DMS79 (cell line): ENCODE results near the gene MALSU1.

Experiments
- DNase-seq: peaks from one replicate; lab custom pipeline; 2025; lab: John Stamatoyannopoulos, UW

Gene MALSU1

DNA sequence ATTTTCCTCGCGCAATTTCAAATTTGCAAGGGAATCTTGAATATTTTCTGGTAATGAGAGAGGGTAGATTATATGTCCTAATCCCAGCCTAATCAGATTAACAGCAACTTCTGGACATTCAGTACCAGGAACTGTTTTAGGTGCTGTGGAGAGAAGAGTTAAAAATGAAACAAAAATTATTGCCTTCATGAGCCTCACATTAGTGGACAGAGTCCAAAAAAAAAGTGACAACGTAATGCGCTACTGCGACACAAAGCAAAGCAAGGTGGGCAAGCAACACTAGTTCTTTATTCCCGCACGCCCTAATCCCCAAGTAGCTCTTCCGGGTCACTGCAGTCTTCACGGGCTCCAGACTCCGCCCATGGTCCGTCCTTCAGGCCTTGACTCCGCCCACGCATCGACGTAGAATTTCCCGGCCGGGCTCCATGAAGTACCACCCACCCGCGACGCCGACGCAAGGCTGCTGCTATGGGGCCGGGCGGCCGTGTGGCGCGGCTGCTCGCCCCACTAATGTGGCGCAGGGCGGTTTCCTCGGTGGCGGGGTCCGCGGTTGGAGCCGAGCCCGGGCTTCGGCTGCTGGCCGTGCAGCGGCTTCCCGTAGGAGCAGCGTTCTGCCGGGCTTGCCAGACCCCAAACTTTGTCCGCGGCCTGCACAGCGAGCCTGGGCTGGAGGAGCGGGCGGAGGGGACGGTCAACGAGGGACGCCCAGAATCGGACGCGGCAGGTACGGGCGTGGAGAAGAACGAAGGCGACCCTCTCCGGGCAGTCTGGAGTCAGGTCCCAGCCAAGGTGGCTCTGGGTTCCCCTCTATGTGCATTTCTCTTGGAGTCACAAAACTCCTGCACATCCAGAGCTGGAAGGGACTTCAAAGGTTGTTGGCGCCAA is at the start of gene MALSU1:
TSS of gene MALSU1 (plus strand) at position 455 of the 885 bp plus-strand sequence. CDS start at position 469, 14 bp downstream.
- peak; percentile 95 for DNase-seq

DNA sequence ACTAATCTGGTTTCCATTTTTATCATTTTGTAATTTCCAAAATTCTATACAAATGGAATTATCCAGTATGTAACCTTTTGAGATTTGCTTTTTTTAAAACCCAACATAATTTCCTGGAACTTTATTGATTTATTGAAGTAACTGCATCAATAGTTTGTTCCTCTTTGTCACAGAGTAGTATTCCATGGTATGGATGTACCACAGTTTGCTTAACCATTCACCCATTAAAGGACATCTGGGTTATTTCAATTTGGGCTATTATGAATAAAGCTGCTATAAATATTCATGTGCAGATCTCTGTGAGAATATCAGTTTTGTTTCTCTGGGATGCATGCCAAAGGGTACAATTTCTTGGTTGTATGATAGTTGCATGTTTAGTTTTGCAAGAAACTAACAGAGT is 49.7 kb upstream of the MALSU1 start:
- DNase-seq = no peak

DNA sequence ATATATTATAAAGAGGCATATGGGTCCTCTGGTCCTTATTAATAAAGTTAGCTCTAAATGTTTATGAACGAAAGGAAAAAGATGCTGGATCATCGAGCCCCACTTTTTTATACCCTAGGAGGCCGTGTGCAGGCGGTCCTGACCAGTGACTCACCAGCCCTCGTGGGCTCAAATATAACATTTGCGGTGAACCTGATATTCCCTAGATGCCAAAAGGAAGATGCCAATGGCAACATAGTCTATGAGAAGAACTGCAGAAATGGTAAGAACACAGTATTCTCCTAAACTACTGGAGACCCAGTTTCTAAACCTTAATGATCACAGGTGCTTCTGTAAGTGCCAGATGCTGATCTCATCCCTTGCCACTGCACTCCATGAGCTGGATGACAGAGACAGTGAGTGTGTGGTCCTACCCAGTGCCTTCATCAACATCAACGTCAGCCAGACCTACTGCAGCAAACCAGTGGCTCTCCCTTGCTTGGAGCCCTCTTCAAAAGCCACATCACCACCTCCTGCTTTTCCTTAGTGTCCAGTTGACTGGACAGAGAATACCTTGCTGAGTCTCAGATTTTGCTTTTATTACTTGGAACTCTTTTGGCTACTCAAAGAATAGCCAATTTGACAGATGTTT is 45.0 kb upstream of the MALSU1 start:
- DNase-seq = no peak

DNA sequence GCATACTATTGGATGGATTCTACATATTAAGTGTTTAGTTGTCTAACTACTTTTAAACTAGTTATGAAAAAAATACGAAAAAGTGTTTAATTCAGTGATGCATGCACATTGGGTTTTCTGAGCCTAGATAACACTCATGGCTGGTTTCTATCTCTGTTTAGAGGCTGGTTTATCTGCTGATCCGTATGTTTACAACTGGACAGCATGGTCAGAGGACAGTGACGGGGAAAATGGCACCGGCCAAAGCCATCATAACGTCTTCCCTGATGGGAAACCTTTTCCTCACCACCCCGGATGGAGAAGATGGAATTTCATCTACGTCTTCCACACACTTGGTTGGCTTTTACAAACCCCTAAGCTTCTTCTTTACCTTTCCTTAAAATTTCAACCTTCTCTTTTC is 42.4 kb upstream of the MALSU1 start:
- DNase-seq = no peak

DNA sequence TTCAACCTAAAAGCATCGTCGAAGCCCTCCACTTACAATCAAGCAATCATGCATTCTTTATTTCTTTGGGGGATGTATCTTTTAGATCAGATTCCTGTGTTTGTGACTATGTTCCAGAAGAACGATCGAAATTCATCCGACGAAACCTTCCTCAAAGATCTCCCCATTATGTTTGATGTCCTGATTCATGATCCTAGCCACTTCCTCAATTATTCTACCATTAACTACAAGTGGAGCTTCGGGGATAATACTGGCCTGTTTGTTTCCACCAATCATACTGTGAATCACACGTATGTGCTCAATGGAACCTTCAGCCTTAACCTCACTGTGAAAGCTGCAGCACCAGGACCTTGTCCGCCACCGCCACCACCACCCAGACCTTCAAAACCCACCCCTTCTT is 38.8 kb upstream of the MALSU1 start:
- DNase-seq = no peak

DNA sequence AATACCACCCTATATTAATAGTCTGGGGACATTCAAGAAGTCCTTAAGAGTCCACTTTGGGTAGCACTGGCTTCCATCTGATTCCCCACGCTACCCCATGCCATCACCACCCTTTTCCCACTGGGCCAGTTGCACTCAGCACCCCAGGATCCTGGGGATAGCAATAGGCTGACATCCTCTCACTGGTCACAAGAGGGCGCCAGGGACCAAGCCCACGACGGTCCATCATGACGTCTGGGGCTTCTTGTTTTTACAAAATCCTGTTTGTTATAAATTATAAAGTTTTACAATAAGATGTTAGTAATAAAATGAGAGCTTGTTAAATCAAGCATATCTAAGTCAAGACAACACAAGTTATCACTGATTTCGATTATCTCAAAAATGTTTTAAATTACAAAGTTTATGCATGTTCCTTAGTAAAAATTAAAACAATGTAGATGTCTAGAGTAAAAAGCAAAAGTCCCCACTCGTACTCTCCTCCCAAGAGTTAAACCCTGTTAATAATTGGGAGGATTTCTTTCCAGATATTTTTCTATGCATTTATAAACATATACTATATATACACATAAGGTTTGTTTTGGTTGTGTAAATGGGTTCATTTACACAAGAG is 37.2 kb upstream of the MALSU1 start:
- DNase-seq = peak; percentile 12

DNA sequence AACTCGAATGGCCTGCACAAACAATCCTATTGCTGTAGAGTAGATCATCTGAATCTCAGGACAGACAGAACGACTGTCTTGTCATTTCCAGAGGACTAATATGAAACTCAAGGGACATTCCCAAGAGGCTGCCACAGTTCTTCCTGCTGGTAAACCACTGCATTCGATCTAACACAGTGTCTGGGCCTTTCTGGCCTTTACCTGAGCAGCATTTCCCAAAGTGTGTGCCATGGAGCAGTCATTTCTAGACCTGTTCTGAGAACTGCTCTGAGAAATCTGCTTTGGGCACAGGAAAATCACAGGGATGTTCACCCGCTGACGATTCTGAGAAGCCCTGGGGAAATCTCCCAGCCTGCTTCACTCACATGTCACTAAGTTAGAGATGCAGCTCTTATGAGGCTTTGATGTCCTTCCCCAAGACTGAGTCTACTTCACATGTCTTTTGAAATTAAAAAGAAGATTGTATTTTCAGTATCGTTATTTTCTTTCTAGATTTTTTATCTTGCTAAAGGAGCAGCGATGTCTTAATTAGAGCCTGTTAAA is 34.2 kb upstream of the MALSU1 start:
- no peak for DNase-seq

DNA sequence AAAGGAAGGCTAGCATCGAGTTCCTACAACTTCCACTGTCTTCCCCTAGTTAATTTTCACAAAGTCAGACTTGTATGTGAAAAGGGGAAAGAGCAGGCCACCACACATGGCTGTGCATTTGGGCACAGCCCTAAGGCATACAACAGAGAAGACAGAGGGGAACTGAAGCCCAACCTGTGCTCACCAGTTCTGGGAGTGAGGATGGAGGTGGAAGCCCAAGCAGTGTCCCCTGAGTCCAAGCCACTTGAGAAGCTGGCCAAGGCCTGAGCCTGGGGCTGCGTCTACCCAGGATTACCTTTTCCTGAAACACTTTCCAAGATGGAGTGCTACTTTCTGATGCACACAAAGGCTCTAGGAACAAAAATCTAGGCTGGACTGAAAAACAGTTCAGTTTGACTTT is 32.2 kb upstream of the MALSU1 start:
- DNase-seq = no peak

DNA sequence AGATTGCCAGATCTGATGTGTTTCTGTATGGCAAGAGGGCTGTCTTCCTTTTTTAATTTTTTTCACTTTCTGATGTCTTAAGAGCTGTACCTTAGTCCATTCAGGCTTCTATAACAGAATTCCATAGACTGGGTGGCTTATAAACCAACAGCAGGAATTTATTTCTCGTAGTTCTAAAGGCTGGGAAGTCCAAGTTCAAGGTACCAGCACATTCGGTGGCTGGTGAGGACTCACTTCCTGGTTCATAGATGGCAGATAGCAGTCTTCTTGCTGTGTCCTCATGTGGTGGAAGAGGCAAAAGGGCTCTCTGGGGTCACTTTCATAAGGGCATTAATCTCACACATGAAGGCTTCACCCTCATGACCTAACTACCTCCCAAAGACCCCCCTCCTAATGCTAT is 31.8 kb upstream of the MALSU1 start:
- no peak for DNase-seq

DNA sequence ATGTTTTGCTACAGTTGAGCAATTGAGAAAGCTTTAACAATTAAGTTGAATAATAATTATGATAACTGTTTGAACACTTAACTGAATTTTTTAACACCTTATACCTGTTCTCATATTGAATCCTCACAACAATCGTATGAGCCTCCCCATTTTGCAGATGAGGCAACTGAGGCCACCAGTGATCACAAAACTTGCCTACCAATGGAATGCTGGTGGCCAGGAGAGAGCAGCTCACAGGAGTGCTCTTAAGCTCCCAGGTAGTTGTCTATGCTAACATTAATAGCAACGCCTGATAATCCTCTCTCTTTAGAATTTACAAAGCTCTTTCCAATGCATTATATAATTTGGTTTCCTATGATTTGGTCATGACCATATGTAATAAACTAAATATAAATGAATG is 31.0 kb upstream of the MALSU1 start:
- DNase-seq = no peak

DNA sequence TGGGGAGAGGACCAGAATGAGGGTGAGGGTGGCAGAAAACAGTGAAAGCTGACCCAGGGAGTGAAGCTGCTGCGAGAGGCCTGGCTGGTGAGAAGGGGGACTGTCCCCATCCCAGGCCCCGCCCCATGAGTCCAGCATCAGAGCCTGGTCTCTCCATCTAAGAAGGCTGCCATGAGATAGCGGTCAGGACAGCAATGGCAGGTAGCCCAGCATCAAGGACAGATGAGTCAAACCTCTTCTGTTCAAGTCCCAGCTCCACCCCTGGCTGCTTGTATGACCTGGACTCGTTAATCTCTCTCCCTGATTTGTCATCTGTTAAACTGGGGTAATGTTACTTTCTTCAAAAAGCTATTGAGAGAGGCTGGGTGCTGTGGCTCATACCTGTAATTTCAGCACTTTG is 30.4 kb upstream of the MALSU1 start:
- DNase-seq = no peak

DNA sequence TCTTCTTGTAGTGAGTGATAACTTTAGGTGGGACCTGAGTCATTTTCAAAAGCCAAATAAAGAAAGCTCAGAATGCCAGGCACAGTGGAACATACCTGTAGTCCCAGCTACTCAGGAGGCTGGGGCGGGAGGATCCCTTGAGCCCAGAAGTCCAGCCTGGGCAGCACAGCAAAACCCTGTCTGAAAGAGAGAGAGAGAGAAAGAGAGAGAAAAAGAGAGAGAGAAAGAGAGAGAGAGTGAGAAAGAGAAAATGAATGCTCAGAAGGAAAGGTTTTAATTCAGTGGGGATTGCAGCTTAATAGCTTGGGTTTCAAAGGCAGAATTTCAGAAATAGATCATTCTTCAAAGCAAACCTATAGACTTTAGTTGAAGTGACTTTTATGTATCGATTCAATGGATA is 26.9 kb upstream of the MALSU1 start:
- no peak for DNase-seq

DNA sequence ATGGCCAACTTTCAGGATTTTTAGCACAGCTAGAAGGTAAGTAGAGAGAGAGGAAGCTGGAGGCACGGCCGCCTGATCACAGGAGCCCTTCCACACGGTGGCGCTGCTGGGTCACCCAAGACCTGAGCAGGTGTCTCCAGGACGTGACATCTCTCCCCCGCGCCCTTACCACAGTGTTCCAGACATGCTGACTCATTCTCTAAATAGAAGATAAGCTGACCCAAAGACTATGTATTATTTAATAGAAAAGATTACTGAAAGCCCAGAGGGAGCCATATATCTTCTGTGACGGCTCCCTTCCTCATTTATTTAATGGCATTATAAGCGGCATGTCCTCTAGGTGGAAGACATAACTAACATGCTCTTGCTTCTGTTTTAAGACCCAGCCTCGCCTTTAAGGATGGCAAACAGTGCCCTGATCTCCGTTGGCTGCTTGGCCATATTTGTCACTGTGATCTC is 26.0 kb upstream of the MALSU1 start:
- DNase-seq = peak; percentile 81

DNA sequence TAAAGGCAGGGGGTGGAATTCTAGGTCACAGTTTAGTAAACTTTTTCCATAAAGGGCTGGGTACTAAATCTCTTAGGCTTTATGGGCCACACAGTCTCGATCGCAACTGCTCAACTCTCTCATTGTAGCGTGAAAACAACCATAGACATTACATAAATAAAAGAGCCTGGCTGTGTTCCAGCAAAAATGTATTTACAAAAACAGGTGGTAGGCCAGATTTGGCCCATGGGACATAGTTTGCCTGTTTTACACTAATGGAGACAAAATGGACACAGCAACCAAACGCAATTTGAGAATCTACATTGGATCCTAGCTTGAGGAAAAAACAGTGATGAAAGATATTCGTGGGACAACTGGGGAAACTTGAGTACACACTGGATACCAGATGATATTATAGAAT is 23.2 kb upstream of the MALSU1 start:
- DNase-seq = no peak

DNA sequence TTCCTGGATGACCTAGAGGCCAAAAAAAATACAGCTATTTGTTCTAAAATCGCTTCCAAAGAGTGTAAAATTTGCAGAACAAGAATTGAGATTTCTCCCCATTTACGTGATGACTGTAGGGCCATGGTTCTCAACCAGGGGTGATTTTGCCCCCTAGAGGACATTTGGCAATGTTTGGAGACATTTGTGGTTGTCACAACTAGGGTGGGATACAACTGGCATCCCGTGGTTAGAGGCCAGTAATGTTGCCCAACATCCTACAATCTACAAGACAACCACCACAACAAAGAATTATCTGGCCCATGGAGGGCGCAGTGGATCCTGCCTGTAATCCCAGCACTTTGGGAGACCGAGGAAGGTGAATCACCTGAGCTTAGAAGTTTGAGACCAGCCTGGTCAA is 22.8 kb upstream of the MALSU1 start:
- no peak for DNase-seq

DNA sequence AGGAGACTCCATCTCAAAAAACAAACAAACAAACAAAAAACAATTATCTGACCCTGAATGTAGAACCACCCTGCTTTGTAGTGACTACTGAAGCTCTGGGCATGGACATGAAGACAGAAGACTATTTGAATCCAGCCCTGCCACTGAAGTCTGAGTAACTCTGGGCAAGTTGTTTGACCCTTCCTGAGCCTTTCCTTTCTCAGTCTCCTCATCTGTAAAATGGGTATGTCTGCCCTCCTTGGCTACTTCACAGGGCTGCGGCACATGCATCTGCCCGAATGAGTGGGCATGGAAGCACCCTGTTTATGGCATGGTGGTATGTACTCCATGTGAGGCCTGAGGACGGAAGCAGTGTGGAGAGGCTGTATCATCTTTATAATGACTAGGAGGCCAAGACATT is 22.2 kb upstream of the MALSU1 start:
- DNase-seq = no peak

DNA sequence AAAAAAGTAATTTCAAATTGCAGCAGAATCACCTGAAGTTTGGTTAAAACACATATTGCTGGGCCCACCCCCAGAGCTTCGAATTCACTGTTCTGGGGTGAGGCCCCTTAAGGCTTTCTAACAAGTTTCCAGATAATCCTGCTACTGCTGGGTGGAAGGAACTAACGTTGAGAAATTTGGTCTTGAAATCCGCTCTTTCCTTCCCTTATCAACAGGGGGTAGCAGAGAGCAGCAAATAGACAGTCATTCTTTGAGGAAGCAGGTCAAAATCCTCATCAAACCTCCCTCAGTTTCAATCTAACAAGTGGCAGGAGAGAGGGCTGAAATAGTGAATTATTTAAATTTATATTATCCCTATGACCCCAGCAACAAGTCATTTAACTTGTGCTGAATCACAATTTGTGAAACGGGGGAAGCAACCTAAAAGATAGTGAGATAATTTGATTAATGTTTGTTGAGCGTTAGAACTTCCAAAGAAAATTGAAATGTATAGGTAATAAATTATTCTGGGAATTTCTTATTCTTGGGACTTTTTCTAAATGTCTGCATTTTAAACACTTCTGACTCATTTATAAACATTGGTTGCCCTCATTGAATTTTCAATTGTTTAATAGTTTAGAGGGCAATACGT is 21.7 kb upstream of the MALSU1 start:
- peak; percentile 48 for DNase-seq

DNA sequence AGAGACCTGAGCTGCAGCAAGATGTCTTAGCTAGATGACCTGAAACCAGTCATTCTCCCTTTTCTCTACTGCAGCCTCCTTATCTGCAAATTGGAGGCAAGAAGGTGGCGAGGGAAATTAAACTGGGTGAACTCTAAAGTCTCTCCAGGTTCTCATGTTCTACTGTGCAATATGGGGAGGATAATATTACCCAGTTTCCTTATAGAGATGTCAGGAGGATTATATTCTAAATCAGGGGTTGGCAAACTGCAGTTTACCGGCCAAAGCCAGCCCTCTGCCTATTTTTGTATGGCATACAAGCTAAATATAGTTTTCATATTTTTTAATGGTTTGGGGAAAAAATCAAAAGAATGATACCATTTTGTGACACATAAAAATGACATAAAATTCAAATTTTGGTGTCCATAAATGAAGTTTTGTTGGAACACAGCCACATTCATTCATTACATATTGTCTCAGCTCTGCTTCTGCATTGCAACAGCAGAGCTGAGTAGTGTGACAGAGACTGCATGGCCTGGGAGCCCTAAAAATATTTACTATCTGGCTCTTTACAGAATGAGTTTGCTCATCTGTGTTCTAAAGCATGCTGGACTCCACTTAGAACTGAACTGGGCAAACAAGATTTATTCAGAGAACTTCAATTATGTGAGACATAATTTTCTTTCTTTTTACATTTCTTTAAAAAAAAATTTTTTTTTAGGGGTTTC is 19.2 kb upstream of the MALSU1 start:
- no peak for DNase-seq

DNA sequence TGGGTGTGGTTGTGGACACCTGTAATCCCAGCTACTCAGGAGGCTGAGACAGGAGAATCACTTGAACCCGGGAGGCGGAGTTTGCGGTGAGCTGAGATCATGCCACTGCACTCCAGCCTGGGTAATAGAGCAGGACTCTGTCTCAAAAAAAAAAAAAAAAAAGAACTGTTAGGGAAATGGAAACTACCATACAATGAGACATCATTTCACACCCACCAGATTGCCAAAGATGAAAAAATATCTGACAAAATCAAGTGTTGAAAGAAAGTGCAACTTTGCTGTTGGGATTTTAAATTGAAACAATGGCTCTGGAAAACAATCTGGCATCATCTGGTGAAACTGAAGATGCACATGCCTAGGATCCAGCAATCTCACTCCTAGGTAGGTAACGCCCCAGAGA is 16.1 kb upstream of the MALSU1 start:
- no peak for DNase-seq

DNA sequence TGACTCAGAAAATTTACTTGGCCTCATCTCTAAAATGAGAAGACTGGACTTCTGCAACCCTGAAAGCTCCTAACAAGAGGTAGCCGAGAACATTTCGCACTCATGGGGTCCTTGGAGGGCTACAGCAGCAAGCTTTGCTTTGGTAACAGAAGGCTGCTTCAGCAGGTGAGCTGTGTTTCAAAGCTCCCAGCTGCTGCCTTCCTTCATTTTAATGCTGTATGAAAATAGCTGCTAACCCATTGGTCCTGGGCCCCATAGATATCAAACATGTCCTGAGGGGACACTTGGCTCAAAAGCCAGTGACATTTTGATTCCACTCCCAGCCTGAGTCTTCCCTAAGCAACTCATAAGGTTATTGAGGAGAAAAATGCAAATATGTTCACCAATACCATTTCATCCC is 14.3 kb upstream of the MALSU1 start:
- DNase-seq = no peak
